GM12865 (cell line): Measurements from ENCODE around the gene ZNF622.

Source experiments
- DNase-seq: peaks from one replicate; pipeline ENCODE4 v3.0.0; 2010; ENCODE audit warnings: low read depth
- H3K4me3 ChIP-seq: 2 replicates; pipeline ENCODE4 v1.5.1; 2011; ENCODE audit warnings: mild to moderate bottlenecking, low read depth, low read length, control low read depth
- CTCF ChIP-seq: IDR thresholded peaks from 2 replicates; pipeline ENCODE4 v1.5.1; 2011; ENCODE audit warnings: low read length, control low read depth, low read depth, inconsistent platforms; ENCODE audit not compliant: insufficient read depth; ENCODE audit errors: missing control alignments

Gene ZNF622, protein sequence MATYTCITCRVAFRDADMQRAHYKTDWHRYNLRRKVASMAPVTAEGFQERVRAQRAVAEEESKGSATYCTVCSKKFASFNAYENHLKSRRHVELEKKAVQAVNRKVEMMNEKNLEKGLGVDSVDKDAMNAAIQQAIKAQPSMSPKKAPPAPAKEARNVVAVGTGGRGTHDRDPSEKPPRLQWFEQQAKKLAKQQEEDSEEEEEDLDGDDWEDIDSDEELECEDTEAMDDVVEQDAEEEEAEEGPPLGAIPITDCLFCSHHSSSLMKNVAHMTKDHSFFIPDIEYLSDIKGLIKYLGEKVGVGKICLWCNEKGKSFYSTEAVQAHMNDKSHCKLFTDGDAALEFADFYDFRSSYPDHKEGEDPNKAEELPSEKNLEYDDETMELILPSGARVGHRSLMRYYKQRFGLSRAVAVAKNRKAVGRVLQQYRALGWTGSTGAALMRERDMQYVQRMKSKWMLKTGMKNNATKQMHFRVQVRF

GRCh38 chr5:16465544-16466432, at the start of gene ZNF622:
ZNF622 (minus strand) TSS chr5:16465800; CDS start chr5:16465665, 135 bp downstream.
- peak within 1 kb of the TSS; percentile 81 for H3K4me3 ChIP-seq
- DNase-seq: peak; percentile 95

GRCh38 chr5:16510098-16510497, 44.5 kb upstream of the ZNF622 start:
- DNase-seq: no peak
- no peak for TF ChIP-seq CTCF
- H3K4me3 ChIP-seq: no peak overlapping the region

More at GRCh38 chr5:16465544-16466432, at the start of gene ZNF622:
- TF ChIP-seq CTCF: no peak

- no peak overlapping the region for H3K4me3 ChIP-seq
- DNase-seq: no peak
- no peak for TF ChIP-seq CTCF
These were observed 43.3 kb upstream of the ZNF622 start for GRCh38 chr5:16508730-16509531.

GRCh38 chr5:16507716-16508115, 42.1 kb upstream of the ZNF622 start:
- no peak for TF ChIP-seq CTCF
- DNase-seq: no peak
- H3K4me3 ChIP-seq: no peak overlapping the region

- DNase-seq: no peak
- H3K4me3 ChIP-seq: no peak overlapping the region
- no peak for TF ChIP-seq CTCF
These were observed 40.3 kb upstream of the ZNF622 start for GRCh38 chr5:16505904-16506303.

- DNase-seq: no peak
- TF ChIP-seq CTCF: no peak
- H3K4me3 ChIP-seq: no peak overlapping the region
These were observed 39.7 kb upstream of the ZNF622 start for GRCh38 chr5:16505140-16505891.
